T-helper 2 cell treated with Interferon-gamma antibody and Interleukin-4, amounts not matched to agents 5 μg/mL and 100 μg/mL, for 36 hours (primary cell): ENCODE measurements around the gene FNIP1.

ENCODE experiments used
- DNase-seq: peaks from one replicate; pipeline ENCODE4 v3.0.0; 2021; ENCODE audit warnings: low spot score
- H3K27ac Mint-ChIP-seq: one replicate; pipeline ENCODE4 v1.8.0; 2021; ENCODE audit warnings: mild to moderate bottlenecking, mixed read lengths
- H3K27me3 Mint-ChIP-seq: one replicate; pipeline ENCODE4 v1.8.0; 2021; ENCODE audit warnings: low read depth, mixed read lengths
- H3K36me3 Mint-ChIP-seq: one replicate; pipeline ENCODE4 v1.8.0; 2021; ENCODE audit warnings: low read depth, mixed read lengths
- H3K4me1 Mint-ChIP-seq: one replicate; pipeline ENCODE4 v1.8.0; 2021; ENCODE audit warnings: low read depth, mixed read lengths
- H3K4me3 Mint-ChIP-seq: one replicate; pipeline ENCODE4 v1.8.0; 2022; ENCODE audit warnings: mild to moderate bottlenecking, moderate library complexity, mixed read lengths
- H3K9me3 Mint-ChIP-seq: one replicate; pipeline ENCODE4 v1.8.0; 2021; ENCODE audit warnings: mixed read lengths

FNIP1 gene

DNA sequence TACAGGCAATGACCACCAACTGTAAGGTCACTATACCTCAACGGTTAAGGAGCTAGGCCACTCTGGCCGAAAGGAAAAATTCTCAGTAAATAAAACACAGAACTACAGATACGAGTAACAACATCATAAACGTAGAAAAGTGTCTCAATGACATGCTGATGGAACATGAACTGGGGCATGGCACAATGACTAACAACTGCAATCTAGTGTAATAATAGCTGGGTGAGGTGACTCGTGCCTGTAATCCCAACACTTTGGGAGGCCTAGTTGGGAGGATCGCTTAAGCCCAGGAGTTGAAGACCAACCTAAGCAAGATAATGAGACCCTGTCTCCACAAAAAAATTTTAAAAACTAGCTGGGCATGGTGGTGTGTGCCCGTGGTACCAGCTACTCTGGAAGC lies 152.0 kb downstream of the FNIP1 start:
- H3K4me1 Mint-ChIP-seq, result peaks cover 13% of the 10 kb centered on the region
- no peaks in the 10 kb centered on the region for H3K27me3 Mint-ChIP-seq
- no peak overlapping the region for H3K27ac Mint-ChIP-seq
- no peak for DNase-seq
- no peaks in the 10 kb centered on the region for H3K9me3 Mint-ChIP-seq
- H3K36me3 Mint-ChIP-seq, result peaks cover 37% of the 10 kb centered on the region
- no peak overlapping the region for H3K4me3 Mint-ChIP-seq

DNA sequence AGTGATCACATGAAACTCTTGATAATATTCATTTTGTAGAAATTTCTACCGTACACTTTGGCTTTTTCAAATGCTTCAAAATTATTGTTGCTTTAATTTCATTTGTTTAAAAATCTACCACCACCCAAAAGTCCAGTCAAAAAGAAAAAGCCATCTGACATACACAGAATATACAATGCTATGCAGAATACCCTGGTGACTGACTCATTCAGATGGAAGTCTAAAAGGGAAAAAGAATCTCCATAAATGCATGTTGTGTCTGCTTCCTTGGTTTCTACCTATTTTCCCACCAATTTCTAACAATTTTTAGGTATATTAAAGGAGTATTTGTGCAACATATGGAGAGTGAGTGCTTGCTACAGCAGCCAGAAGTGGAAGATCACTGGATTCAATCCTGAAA lies 152.4 kb downstream of the FNIP1 start:
- no peak for DNase-seq
- Mint-ChIP-seq H3K9me3 (no peaks in the 10 kb centered on the region), H3K4me3 (no peak overlapping the region), H3K27ac (no peak overlapping the region), H3K27me3 (no peaks in the 10 kb centered on the region), H3K4me1 (peaks cover 18% of the 10 kb centered on the region), H3K36me3 (peaks cover 33% of the 10 kb centered on the region)

DNA sequence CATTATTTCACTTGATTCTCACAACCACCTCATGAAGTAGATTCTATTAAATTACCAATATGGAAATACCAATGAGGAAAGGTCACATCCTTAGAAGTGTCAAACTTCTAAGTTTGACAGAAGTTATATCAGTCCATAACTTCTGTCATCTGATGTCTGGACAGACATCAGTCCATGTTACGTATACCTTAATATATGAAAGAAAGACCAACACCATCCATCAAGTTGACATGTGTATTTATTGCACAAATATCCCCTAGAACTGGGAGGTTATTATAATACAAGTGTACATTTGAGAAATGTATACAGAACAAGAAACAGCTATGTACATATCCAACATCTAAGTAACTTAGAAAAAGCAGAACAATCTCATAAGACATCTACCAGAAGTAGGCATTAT lies 155.3 kb downstream of the FNIP1 start:
- H3K27ac Mint-ChIP-seq, result no peak overlapping the region
- H3K27me3 Mint-ChIP-seq, result no peaks in the 10 kb centered on the region
- peaks cover 24% of the 10 kb centered on the region for H3K36me3 Mint-ChIP-seq

DNA sequence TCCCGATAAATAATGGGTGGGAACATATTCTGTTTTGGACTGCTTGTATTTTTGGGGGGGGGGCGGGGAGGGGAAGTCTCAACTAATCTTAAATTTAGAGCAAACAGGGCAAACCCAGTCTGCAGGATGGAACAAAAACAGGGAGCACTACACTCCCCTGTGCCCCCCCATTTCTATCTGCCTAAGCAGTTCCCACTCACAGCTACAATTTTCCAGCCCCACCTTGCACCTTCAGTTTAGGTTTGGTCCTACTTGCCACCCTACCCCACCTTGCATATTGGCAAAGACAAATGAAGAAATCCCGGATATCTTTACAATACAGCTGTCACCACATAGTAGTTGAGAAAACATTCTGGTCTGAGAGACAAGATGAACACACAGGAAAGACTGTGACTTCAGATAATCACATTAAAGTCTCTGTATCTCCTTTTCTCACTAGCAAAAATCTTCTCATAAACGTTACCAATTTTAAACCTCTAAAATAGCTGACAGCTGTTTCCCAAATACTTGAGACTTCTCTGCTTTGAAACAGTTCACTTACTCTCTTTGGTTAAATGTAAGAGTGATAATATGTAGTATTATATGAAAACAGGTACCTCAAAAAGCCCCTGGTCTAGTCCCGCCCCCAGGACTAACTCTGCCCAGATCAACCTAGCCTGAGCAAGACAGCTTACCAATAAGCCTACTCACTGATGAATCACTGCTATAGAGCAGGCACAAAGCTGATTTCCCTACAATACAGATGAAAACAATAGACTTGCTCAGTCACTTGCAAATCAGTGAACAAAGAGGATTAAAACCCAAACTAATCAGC lies 156.6 kb downstream of the FNIP1 start:
- H3K27me3 Mint-ChIP-seq, result no peaks in the 10 kb centered on the region
- H3K4me3 Mint-ChIP-seq, result peak overlapping the region; percentile 59
- H3K36me3 Mint-ChIP-seq, result peaks cover 17% of the 10 kb centered on the region
- H3K27ac Mint-ChIP-seq, result peak overlapping the region; percentile 72
- no peaks in the 10 kb centered on the region for H3K9me3 Mint-ChIP-seq
- peak; percentile 66 for DNase-seq
- peaks cover 30% of the 10 kb centered on the region for H3K4me1 Mint-ChIP-seq

More for the DNA sequence above, 155.3 kb downstream of the FNIP1 start:
- Mint-ChIP-seq H3K4me1 (peaks cover 26% of the 10 kb centered on the region), H3K4me3 (no peak overlapping the region), H3K9me3 (no peaks in the 10 kb centered on the region)
- no peak for DNase-seq

DNA sequence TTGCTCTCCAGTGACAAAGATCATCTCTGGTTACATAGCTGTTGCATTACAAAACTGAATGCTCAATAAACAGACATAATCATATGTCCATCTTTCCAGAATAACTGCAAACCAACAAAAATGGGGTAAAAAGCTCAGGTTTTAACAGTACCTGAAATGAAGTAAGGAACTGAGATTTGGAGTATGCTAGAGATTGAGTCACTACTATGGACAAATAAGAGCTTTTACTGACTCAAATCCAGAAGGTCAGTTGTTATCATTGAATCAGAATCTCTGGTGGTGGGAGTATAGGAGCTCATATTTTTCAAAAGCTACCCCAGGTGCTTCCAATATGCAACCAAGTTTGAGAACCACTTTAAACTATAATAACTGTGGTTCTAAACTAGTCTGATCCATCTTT lies 157.7 kb downstream of the FNIP1 start:
- no peak overlapping the region for H3K4me3 Mint-ChIP-seq
- no peak overlapping the region for H3K27ac Mint-ChIP-seq
- H3K4me1 Mint-ChIP-seq, result peaks cover 30% of the 10 kb centered on the region
- no peak for DNase-seq
- H3K9me3 Mint-ChIP-seq, result no peaks in the 10 kb centered on the region
- no peaks in the 10 kb centered on the region for H3K27me3 Mint-ChIP-seq
- H3K36me3 Mint-ChIP-seq, result peaks cover 7% of the 10 kb centered on the region

DNA sequence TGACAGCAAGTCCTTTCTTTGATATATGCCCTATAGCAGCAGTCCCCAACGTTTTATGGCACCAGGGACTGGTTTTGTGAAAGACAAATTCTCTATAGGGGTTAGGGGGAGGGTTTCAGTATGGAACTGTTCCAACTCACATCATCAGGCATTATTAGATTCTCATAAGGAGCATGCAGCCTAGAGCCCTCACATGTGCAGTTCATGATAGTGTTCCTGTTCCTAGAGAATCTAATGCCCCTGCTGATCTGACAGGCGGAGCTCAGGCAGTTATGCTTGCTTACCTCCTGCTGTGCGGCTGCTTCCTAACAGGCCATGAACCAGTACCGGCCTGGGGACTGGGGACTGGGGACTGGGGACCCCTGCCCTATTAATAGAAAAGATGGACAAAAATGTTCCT lies 159.1 kb downstream of the FNIP1 start:
- Mint-ChIP-seq H3K27ac (no peak overlapping the region), H3K4me1 (peaks cover 36% of the 10 kb centered on the region), H3K27me3 (no peaks in the 10 kb centered on the region), H3K9me3 (no peaks in the 10 kb centered on the region), H3K4me3 (no peak overlapping the region), H3K36me3 (peaks cover 4% of the 10 kb centered on the region)
- no peak for DNase-seq

DNA sequence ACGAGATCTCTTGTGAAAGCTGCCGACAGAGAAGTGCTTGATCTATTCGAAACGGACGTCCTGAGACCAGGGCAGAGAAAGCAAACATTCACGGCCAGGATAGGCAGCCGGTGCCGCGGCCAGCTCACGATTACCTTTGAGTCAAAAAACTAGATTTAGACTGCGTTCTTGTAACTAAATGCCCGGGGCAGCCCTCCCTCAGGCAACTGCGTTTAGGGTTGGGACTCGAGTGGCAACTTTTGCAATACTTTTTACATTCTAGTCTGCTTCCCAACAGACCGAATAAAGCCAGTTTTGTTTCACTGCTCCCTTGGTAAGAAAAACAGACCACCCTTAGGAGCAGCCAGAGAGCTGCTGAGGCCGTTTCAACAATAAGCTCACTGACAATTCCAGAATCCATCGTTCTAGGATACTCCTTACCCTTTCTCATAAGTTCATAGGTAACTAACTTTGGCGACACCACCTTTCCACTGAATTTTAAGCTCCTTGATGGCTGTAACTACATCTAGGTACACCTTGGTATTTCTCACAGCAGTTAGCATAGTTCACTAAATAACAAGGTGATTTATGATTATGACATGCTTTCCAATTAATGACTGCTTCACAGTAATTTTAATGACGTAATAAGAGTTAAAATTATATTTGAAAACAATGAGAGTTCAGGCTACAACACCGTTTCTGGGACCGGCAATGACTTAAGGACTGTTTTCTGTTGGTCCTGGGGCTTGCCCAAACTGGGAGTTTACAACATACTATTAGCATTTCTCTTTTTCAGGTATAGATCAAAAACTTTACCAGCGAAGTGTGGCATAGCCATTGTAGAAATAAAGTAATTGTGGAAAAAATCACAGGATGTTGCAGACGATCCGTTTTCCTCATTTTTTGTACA lies 160.9 kb downstream of the FNIP1 start:
- no peak for DNase-seq
- Mint-ChIP-seq H3K36me3 (peaks cover 4% of the 10 kb centered on the region), H3K27me3 (no peaks in the 10 kb centered on the region), H3K27ac (peak overlapping the region; percentile 98), H3K9me3 (no peaks in the 10 kb centered on the region), H3K4me3 (peak overlapping the region; percentile 97), H3K4me1 (peaks cover 36% of the 10 kb centered on the region)

DNA sequence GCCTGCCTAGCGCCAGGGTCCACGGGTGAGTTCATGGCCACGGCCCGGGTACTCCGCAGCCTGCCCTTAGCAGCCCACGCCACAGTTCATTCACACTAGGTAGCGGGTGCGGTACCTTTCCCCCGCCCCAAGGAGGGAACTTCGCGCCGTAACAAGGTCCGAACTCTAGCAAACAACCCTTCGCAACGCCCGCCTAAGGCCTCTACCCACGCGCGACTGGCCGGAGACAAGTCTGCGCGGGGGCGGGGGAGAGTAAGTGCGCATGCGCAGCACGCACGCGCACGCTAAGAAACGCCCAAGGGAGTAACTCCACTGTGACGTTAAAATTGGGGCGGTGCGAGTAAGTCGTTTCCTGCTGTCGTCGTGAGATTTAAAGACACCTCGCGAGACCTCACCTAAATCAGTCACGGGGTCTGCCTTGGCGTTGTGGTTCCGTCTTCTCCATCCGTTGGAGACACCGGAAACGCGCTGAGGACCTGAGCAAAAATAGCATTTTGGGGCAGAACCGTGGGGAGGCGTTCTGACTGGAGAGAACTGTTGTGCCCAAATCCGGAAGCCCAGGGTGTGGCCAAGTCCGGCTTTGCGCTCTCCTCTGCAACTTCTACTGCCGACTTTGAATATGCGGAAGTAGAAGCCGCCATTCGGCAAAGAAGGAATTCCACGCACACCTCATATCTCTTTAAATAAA lies 161.7 kb downstream of the FNIP1 start, which contains the start of gene RAPGEF6:
Gene RAPGEF6, minus strand, starts transcription at position 234 of the 688 bp plus-strand sequence. Its CDS starts 199 bp downstream, at position 35.
- peak; percentile 98 for DNase-seq
- Mint-ChIP-seq H3K36me3 (peaks cover 4% of the 10 kb centered on the region), H3K4me3 (peak within 1 kb of the TSS; percentile 97), H3K4me1 (peaks cover 29% of the 10 kb centered on the region), H3K27ac (peak within 1 kb of the TSS; percentile 98), H3K9me3 (no peaks in the 10 kb centered on the region), H3K27me3 (no peaks in the 10 kb centered on the region)

DNA sequence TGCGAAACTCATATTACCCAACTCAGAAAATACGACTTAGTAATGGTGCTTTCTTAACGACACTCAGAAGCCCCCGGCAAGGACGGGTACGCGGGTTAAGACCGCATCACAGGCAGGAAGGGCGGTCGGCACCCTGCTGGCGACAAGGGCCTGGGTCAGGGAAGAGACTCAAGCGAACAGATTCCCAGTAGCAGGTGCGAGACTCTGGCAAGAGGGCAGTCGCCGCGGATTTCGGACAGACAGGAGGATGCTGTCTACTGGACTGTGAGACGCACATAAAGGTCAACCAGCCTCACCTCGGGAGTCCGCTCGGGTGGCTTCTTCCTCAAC lies 162.2 kb downstream of the FNIP1 start:
- Mint-ChIP-seq H3K27me3 (no peaks in the 10 kb centered on the region), H3K9me3 (no peaks in the 10 kb centered on the region), H3K36me3 (peaks cover 4% of the 10 kb centered on the region), H3K27ac (peak overlapping the region; percentile 98), H3K4me3 (peak overlapping the region; percentile 97), H3K4me1 (peaks cover 29% of the 10 kb centered on the region)
- no peak for DNase-seq

DNA sequence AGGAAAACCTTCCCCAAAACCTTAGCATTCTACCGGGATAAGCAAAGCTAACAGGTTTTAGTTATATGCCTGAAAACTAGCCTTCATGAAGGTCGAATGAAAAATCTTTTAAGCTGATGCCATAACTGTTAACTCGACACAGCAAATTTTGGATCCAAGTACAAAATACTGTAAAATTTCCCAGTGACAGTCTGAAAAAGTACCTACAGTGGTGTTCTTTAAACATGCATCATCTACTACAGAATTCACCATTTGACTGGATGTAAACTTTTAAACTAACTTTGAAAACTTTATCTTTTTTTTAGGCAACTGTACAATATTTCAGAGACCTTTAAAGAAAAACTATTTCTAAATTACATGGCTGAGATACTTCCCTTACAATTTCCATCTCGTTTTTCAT lies 162.6 kb downstream of the FNIP1 start:
- Mint-ChIP-seq H3K27me3 (no peaks in the 10 kb centered on the region), H3K4me3 (peak overlapping the region; percentile 97), H3K9me3 (no peaks in the 10 kb centered on the region), H3K4me1 (peaks cover 27% of the 10 kb centered on the region), H3K36me3 (peaks cover 4% of the 10 kb centered on the region), H3K27ac (peak overlapping the region; percentile 98)
- no peak for DNase-seq

DNA sequence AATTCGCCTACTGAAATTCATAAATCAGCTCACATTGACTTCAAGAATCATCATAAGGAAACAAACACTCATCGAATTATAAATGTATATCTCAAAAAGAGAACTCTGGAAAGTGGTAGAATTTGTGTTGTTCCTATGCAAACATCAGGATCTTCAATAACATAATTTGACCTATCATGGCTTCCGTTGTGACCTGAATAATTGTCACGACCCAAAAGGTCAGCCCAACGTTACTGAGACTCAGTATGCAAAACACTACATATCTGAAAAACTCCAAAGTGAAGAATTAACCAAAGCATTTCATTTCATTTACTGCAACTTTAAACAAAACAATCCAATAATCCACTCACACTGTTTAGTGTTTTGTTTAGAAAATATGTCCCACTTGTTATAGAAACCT lies 163.0 kb downstream of the FNIP1 start:
- H3K4me1 Mint-ChIP-seq, result peaks cover 27% of the 10 kb centered on the region
- peak overlapping the region; percentile 98 for H3K27ac Mint-ChIP-seq
- H3K9me3 Mint-ChIP-seq, result no peaks in the 10 kb centered on the region
- H3K36me3 Mint-ChIP-seq, result peaks cover 8% of the 10 kb centered on the region
- peak overlapping the region; percentile 97 for H3K4me3 Mint-ChIP-seq
- no peak for DNase-seq
- no peaks in the 10 kb centered on the region for H3K27me3 Mint-ChIP-seq

DNA sequence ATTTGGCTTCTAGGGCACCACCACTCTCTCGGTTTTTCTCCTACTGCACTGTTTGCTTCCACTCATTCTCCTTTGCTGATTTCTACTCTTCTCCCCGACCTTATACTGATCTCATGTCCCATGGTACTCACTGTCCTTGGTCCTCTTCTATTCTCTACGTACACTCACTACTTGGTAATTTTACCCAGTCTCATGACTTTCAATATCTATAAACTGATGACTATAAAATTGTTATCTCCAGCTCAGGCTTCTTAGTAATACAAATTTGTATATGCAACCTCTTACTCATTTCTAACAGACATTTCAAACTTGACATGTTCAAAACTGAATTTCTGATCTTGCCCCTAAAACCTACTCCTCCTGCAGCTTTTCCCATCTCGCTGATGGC lies 165.9 kb downstream of the FNIP1 start:
- no peaks in the 10 kb centered on the region for H3K9me3 Mint-ChIP-seq
- H3K4me1 Mint-ChIP-seq, result peaks cover 26% of the 10 kb centered on the region
- no peak overlapping the region for H3K27ac Mint-ChIP-seq
- H3K27me3 Mint-ChIP-seq, result no peaks in the 10 kb centered on the region
- no peak for DNase-seq
- H3K4me3 Mint-ChIP-seq, result no peak overlapping the region
- peaks cover 13% of the 10 kb centered on the region for H3K36me3 Mint-ChIP-seq

DNA sequence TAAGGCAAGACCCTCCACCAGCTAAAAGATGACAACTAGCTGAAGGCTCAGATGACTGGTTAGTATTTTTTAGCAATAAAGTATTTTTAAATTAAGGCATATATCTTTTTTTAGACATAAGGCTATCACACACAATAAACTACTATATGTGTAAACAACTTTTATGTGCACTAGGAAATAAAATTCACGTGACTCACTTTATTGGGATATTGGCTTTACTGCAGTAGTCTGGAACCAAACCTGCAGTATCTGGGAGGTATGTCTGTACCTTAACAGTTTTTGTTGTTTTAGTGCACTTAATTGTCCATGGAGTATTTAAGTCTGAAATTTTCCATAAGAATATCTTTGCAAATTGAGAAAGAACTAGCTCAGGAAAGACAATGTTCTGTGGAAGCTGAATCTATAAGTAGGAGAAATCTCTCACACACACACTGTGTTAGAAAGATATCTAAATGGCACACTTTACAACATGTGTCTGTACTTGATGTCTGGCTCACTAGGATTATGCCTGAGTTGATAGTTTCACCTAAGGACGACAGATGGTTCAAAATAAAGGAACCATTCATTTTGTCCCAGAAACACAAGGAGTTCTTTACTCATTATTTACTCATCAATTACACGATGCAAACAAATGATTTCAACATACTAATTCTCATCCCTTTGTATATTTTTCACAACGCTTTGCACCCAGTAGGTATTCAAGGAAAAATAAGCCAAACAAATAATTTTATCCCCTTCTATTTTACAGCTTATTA lies 166.4 kb downstream of the FNIP1 start:
- Mint-ChIP-seq H3K27me3 (no peaks in the 10 kb centered on the region), H3K4me1 (peaks cover 25% of the 10 kb centered on the region), H3K36me3 (peaks cover 15% of the 10 kb centered on the region), H3K4me3 (no peak overlapping the region), H3K9me3 (no peaks in the 10 kb centered on the region), H3K27ac (no peak overlapping the region)
- DNase-seq, result no peak
